Endothelial cell of umbilical vein (primary cell): ENCODE results near the gene CLIP4. TPM values are rescaled to one million over a fixed set of nuclear protein-coding genes. Genes with fewer than 3 reads are reported as not detected.

ENCODE experiments used
- BruUV-seq: library from RNA; stranded (reverse); fragments of 400-500 nt; replicated peaks from 2 replicates; lab custom pipeline; 2021; lab: Mats Ljungman, UMichigan
- CTCF ChIA-PET: fragments of 300-600, 350-600 bp; sonication (Branson Sonifier 250); formaldehyde crosslinking; loops from one replicate; lab custom pipeline; 2021; ENCODE audit warnings: antibody characterized with exemption, inconsistent platforms; lab: Charles Lee
- POLR2A ChIA-PET: fragments of 300-600, 350-600 bp; sonication (Branson Sonifier 250); formaldehyde crosslinking; loops from one replicate; lab custom pipeline; 2021; ENCODE audit warnings: antibody characterized with exemption, inconsistent platforms; lab: Charles Lee
- DNase-seq: peaks from one replicate; pipeline ENCODE4 v3.0.0-alpha.2; 2011; ENCODE audit warnings: low read depth, low spot score
- FAIRE-seq: peaks from 2 replicates; lab custom pipeline; 2011; peaks lifted over from hg19 to GRCh38; lab: Jason Lieb, UNC
- H2AFZ ChIP-seq: 2 replicates; pipeline ENCODE4 v1.6.0; 2012; ENCODE audit warnings: low read depth, low read length, control low read depth, inconsistent platforms
- H3K27ac ChIP-seq: 2 replicates; pipeline ENCODE4 v1.5.1; 2011; ENCODE audit warnings: low read depth, mild to moderate bottlenecking, control low read depth, low read length, moderate library complexity; ENCODE audit not compliant: insufficient read depth
- H3K27me3 ChIP-seq, 2 experiments: 2 replicates each; pipeline versions ENCODE4 v1.6.0 to v1.6.1; 2011; ENCODE audit warnings: low read length in 2 of 2, mixed read lengths in 1 of 2; ENCODE audit not compliant: control insufficient read depth in 2 of 2, insufficient read depth in 2 of 2
- H3K36me3 ChIP-seq, 2 experiments: 2 replicates in 1 of 2; 3 replicates in 1 of 2; pipeline ENCODE4 v1.5.1; 2011; ENCODE audit warnings: low read length in 2 of 2, mild to moderate bottlenecking in 1 of 2, moderate library complexity in 1 of 2; ENCODE audit not compliant: control insufficient read depth in 2 of 2, insufficient read depth in 2 of 2; ENCODE audit errors: extremely low read depth in 1 of 2
- H3K4me1 ChIP-seq: 3 replicates; pipeline ENCODE4 v1.5.1; 2011; ENCODE audit warnings: mild to moderate bottlenecking, low read length; ENCODE audit not compliant: control insufficient read depth, insufficient read depth; ENCODE audit errors: extremely low read depth
- H3K4me2 ChIP-seq: 2 replicates; pipeline ENCODE4 v1.6.1; 2011; ENCODE audit warnings: low read length, control low read depth, mixed read lengths; ENCODE audit not compliant: insufficient read depth
- H3K4me3 ChIP-seq, 3 experiments: fragments of 200-600 bp in 1 of 3; sonication (generic), shearing (Covaris generic) in 1 of 3; replicated peaks in 1 of 3; 2 replicates each; pipeline ENCODE4 v1.5.1; 2011 to 2016; ENCODE audit warnings: control low read depth in 3 of 3, low read length in 3 of 3, mild to moderate bottlenecking in 2 of 3, inconsistent platforms in 1 of 3, low read depth in 1 of 3, moderate library complexity in 1 of 3; ENCODE audit not compliant: insufficient read depth in 1 of 3
- H3K79me2 ChIP-seq: 2 replicates; pipeline ENCODE4 v1.6.0; 2012; ENCODE audit warnings: low read length, inconsistent platforms; ENCODE audit not compliant: control insufficient read depth, insufficient read depth
- H3K9ac ChIP-seq: replicated peaks from 2 replicates; pipeline ENCODE3; 2011; ENCODE audit warnings: low read length, control low read depth; ENCODE audit not compliant: insufficient read depth; ENCODE audit errors: extremely low read depth
- H3K9me1 ChIP-seq: replicated peaks from 3 replicates; pipeline ENCODE4 v1.6.0; 2011; ENCODE audit warnings: mild to moderate bottlenecking, low read length; ENCODE audit not compliant: control insufficient read depth, insufficient read depth; ENCODE audit errors: extremely low read depth
- H3K9me3 ChIP-seq: replicated peaks from 2 replicates; pipeline ENCODE4 v1.5.1; 2012; ENCODE audit warnings: low read length, inconsistent platforms; ENCODE audit not compliant: control insufficient read depth, insufficient read depth
- H4K20me1 ChIP-seq: replicated peaks from 2 replicates; pipeline ENCODE3; 2011; ENCODE audit warnings: mild to moderate bottlenecking, low read length; ENCODE audit not compliant: control insufficient read depth, insufficient read depth; ENCODE audit errors: extremely low read depth
- EZH2 ChIP-seq: IDR thresholded peaks from 2 replicates; pipeline ENCODE4 v1.6.1; 2012; ENCODE audit warnings: borderline replicate concordance, low read depth, mild to moderate bottlenecking, moderate library complexity, low read length, inconsistent platforms; ENCODE audit not compliant: severe bottlenecking
- FOS ChIP-seq: IDR thresholded peaks from 2 replicates; pipeline ENCODE4 v1.6.1; 2011; ENCODE audit warnings: mild to moderate bottlenecking, low read length, moderate library complexity, borderline replicate concordance; ENCODE audit not compliant: insufficient read depth
- GATA2 ChIP-seq: IDR thresholded peaks from 2 replicates; pipeline ENCODE4 v1.7.0; 2011; ENCODE audit warnings: low read depth, mild to moderate bottlenecking, moderate library complexity, mixed read lengths, low read length; ENCODE audit not compliant: insufficient read length, insufficient read depth
- JUN ChIP-seq: IDR thresholded peaks from 2 replicates; pipeline ENCODE4 v1.6.1; 2011; ENCODE audit warnings: borderline replicate concordance, low read depth; ENCODE audit not compliant: insufficient read length, insufficient read depth
- MYC ChIP-seq: IDR thresholded peaks from one replicate; pipeline ENCODE4 v1.6.1; 2011; ENCODE audit warnings: mild to moderate bottlenecking, low read depth, low read length
- POLR2A ChIP-seq: IDR thresholded peaks from 2 replicates; pipeline ENCODE4 v1.6.1; 2012; ENCODE audit warnings: low read depth, mild to moderate bottlenecking, control low read depth, low read length
- dilution Hi-C: fragments of 300-500 bp; cut with MboI; formaldehyde crosslinking; loops from one replicate; pipeline ENCODE4 v1.15.0; 2019; ENCODE audit warnings: low sequenced_read_pairs; ENCODE audit not compliant: extremely low pct_ligation_motif_present
- intact Hi-C: fragments of 100-400 bp; cut with micrococcal nuclease; formaldehyde crosslinking; loops from one replicate; pipeline ENCODE4 v1.10.0; 2022
- polyA plus RNA-seq, 4 experiments: library from polyadenylated mRNA; depleted of rRNA in 3 of 4; stranded (reverse) in 3 of 4; unstranded in 1 of 4; fragments of >200 nt; gene quantifications; 2 replicates each; pipeline versions ENCODE4 v1.2.1 to v1.2.3, GENCODE V29; 2011 to 2012; ENCODE audit warnings: missing spikeins in 1 of 4
- total RNA-seq: library from RNA; stranded (reverse); gene quantifications from 2 replicates; pipeline ENCODE4 v1.2.3, GENCODE V29; 2021
- TF ChIP-seq, protein P1 (sequence below): IDR thresholded peaks from 2 replicates; pipeline ENCODE4 v1.6.1; 2011; ENCODE audit not compliant: insufficient read depth, insufficient read length
- TF ChIP-seq, protein P2 (sequence below), 2 donors: IDR thresholded peaks; 1 replicate in 1 of 2; 2 replicates in 1 of 2; pipeline ENCODE4 v1.5.1; 2011; ENCODE audit warnings: low read length in 2 of 2, mild to moderate bottlenecking in 2 of 2, moderate library complexity in 2 of 2, control low read depth in 1 of 2, inconsistent platforms in 1 of 2, low read depth in 1 of 2; ENCODE audit not compliant: insufficient read depth in 1 of 2; ENCODE audit errors: extremely low read depth in 1 of 2

CLIP4 gene
- total and polyA plus RNA-seq, 2 donors (not counting 3 experiments of a cell fraction or from before 2014, with no cell fraction given): 9.2 to 24.0 TPM

DNA sequence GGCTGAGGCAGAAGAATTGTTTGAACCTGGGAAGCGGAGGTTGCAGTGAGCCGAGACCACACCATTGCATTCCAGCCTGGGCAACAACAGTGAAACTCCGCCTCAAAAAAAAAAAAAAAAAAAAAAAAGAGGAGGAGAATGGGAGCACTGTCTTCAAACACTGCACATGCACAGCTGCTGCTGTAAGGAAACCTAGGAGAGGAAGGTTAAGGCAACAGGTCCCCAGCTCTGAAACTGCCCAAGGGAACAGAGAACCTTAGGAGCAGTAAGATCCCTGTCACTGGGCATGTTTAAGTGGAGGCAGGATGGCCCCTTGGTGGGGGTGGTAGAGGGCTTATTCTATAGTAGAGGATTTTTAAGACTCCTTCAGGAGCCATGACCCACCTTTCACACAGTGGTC lies 111.2 kb downstream of the CLIP4 start:
- TF ChIP-seq MYC (no peak), POLR2A (no peak), GATA2 (no peak), EZH2 (no peak), FOS (no peak), JUN (no peak)
- TF ChIP-seq, protein P1, sequence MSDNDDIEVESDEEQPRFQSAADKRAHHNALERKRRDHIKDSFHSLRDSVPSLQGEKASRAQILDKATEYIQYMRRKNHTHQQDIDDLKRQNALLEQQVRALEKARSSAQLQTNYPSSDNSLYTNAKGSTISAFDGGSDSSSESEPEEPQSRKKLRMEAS: no peak
- TF ChIP-seq, protein P2, sequence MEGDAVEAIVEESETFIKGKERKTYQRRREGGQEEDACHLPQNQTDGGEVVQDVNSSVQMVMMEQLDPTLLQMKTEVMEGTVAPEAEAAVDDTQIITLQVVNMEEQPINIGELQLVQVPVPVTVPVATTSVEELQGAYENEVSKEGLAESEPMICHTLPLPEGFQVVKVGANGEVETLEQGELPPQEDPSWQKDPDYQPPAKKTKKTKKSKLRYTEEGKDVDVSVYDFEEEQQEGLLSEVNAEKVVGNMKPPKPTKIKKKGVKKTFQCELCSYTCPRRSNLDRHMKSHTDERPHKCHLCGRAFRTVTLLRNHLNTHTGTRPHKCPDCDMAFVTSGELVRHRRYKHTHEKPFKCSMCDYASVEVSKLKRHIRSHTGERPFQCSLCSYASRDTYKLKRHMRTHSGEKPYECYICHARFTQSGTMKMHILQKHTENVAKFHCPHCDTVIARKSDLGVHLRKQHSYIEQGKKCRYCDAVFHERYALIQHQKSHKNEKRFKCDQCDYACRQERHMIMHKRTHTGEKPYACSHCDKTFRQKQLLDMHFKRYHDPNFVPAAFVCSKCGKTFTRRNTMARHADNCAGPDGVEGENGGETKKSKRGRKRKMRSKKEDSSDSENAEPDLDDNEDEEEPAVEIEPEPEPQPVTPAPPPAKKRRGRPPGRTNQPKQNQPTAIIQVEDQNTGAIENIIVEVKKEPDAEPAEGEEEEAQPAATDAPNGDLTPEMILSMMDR (IDR thresholded peaks at IDR 0.05; ENCODE audit: extremely low read depth in 1 of 2, insufficient read depth in 1 of 2, low read depth in 1 of 2, low read length in 2 of 2): no peak
- Histone ChIP-seq H2AFZ (no peak overlapping the region), H3K4me1 (no peaks in the 10 kb centered on the region), H3K4me2 (no peak overlapping the region), H3K4me3 (no peak overlapping the region), H3K9ac (no peak overlapping the region), H3K27me3 (peaks cover 0 to 1% of the 10 kb centered on the region in 2 experiments), H3K79me2 (no peaks in the 10 kb centered on the region), H3K27ac (no peak overlapping the region), H3K36me3 (no peaks in the 10 kb centered on the region), H3K9me3 (no peaks in the 10 kb centered on the region), H4K20me1 (no peaks in the 10 kb centered on the region), H3K9me1 (no peaks in the 10 kb centered on the region)
- intact Hi-C loops: no loop called here
- CTCF ChIA-PET: no interaction called here
- no peak for FAIRE-seq
- DNase-seq: no peak
- dilution Hi-C loops: no loop called here
- POLR2A ChIA-PET: no interaction called here
- BruUV-seq: no TSS peak
